Caco-2 (cell line): ENCODE data around the gene SEPTIN3. TPM values are rescaled to one million over a fixed set of nuclear protein-coding genes. Genes with fewer than 3 reads are reported as not detected.

Experiments
- BruUV-seq: library from RNA; stranded (reverse); fragments of 400-500 nt; replicated peaks from 2 replicates; lab custom pipeline; 2021; lab: Mats Ljungman, UMichigan
- CTCF ChIA-PET: fragments of 300-600 bp; sonication (Branson Sonifier 250); formaldehyde crosslinking; loops from one replicate; lab custom pipeline; 2022; ENCODE audit warnings: antibody characterized with exemption; lab: Charles Lee
- POLR2A ChIA-PET: fragments of 300-600 bp; sonication (Branson Sonifier 250); formaldehyde crosslinking; loops from one replicate; lab custom pipeline; 2022; ENCODE audit warnings: antibody characterized with exemption; lab: Charles Lee
- DNase-seq, 2 experiments: peaks; one replicate each; pipeline versions ENCODE4 v3.0.0 to v3.0.0-alpha.2; 2020 to 2022
- H3K27me3 ChIP-seq: replicated peaks from 2 replicates; pipeline ENCODE4 v1.6.0; 2011; ENCODE audit warnings: low read length; ENCODE audit not compliant: control insufficient read depth, insufficient read depth
- H3K36me3 ChIP-seq: 2 replicates; pipeline ENCODE4 v1.5.1; 2011; ENCODE audit warnings: low read length; ENCODE audit not compliant: control insufficient read depth, insufficient read depth
- H3K4me1 ChIP-seq: fragments of 250-450 bp; sonication (Bioruptor Pico); 2 replicates; pipeline ENCODE4 v1.5.1; 2020; ENCODE audit warnings: mild to moderate bottlenecking
- H3K4me3 ChIP-seq: 2 replicates; pipeline ENCODE4 v1.5.1; 2011; ENCODE audit warnings: low read depth, mild to moderate bottlenecking, control low read depth, low read length
- H3K9me3 ChIP-seq: fragments of 250-450 bp; sonication (Bioruptor Pico); 2 replicates; pipeline ENCODE4 v1.5.1; 2020; ENCODE audit warnings: mild to moderate bottlenecking, moderate library complexity
- H3K27ac Mint-ChIP-seq: one replicate; pipeline ENCODE4 v1.8.0; 2022; ENCODE audit warnings: mixed read lengths; ENCODE audit not compliant: unreplicated experiment
- H3K27me3 Mint-ChIP-seq: one replicate; pipeline ENCODE4 v1.8.0; 2022; ENCODE audit warnings: mixed read lengths; ENCODE audit not compliant: insufficient read depth, unreplicated experiment
- H3K36me3 Mint-ChIP-seq: one replicate; pipeline ENCODE4 v1.8.0; 2022; ENCODE audit warnings: mild to moderate bottlenecking, mixed read lengths; ENCODE audit not compliant: insufficient read depth, unreplicated experiment
- H3K4me1 Mint-ChIP-seq: one replicate; pipeline ENCODE4 v1.8.0; 2022; ENCODE audit warnings: low read depth, mixed read lengths; ENCODE audit not compliant: unreplicated experiment
- H3K4me3 Mint-ChIP-seq: one replicate; pipeline ENCODE4 v1.8.0; 2022; ENCODE audit warnings: mild to moderate bottlenecking, moderate library complexity, mixed read lengths; ENCODE audit not compliant: unreplicated experiment
- H3K9me3 Mint-ChIP-seq: one replicate; pipeline ENCODE4 v1.8.0; 2022; ENCODE audit warnings: mixed read lengths; ENCODE audit not compliant: unreplicated experiment
- intact Hi-C: fragments of 100-400 bp; cut with micrococcal nuclease; formaldehyde crosslinking; loops from one replicate; pipeline ENCODE4 v1.10.0; 2022; ENCODE audit not compliant: unreplicated experiment
- total RNA-seq: library from RNA; stranded (reverse); gene quantifications from 2 replicates; pipeline ENCODE4 v1.2.3, GENCODE V29; 2022
- TF ChIP-seq, protein P1 (sequence below), 2 experiments: fragments of 200-600 bp in 1 of 2; IDR thresholded peaks; 1 replicate in 1 of 2; 2 replicates in 1 of 2; pipeline versions ENCODE4 v1.5.1 to v1.8.0; 2011 to 2022; ENCODE audit warnings: antibody characterized with exemption in 1 of 2, control low read depth in 1 of 2, inconsistent platforms in 1 of 2, low read depth in 1 of 2, low read length in 1 of 2, mild to moderate bottlenecking in 1 of 2, moderate library complexity in 1 of 2; ENCODE audit not compliant: insufficient read depth in 1 of 2, severe bottlenecking in 1 of 2, unreplicated experiment in 1 of 2

The SEPTIN3 gene
- total RNA-seq, 1 experiment from 2014 or later, result 2.2 TPM

GRCh38 chr22:41974691-41975290, 5.5 kb downstream of the SEPTIN3 start:
- no peak overlapping the region for H3K4me3 ChIP-seq
- Mint-ChIP-seq H3K4me1 (no peaks in the 10 kb centered on the region), H3K27ac (no peak overlapping the region), H3K9me3 (no peaks in the 10 kb centered on the region), H3K4me3 (no peak overlapping the region), H3K36me3 (no peaks in the 10 kb centered on the region), H3K27me3 (peaks cover 21% of the 10 kb centered on the region)
- CTCF ChIA-PET, result no interaction called here
- H3K27me3 ChIP-seq, result no peaks in the 10 kb centered on the region; the same call in none of the 2 replicates
- no peaks in the 10 kb centered on the region for H3K36me3 ChIP-seq
- TF ChIP-seq, protein P1, sequence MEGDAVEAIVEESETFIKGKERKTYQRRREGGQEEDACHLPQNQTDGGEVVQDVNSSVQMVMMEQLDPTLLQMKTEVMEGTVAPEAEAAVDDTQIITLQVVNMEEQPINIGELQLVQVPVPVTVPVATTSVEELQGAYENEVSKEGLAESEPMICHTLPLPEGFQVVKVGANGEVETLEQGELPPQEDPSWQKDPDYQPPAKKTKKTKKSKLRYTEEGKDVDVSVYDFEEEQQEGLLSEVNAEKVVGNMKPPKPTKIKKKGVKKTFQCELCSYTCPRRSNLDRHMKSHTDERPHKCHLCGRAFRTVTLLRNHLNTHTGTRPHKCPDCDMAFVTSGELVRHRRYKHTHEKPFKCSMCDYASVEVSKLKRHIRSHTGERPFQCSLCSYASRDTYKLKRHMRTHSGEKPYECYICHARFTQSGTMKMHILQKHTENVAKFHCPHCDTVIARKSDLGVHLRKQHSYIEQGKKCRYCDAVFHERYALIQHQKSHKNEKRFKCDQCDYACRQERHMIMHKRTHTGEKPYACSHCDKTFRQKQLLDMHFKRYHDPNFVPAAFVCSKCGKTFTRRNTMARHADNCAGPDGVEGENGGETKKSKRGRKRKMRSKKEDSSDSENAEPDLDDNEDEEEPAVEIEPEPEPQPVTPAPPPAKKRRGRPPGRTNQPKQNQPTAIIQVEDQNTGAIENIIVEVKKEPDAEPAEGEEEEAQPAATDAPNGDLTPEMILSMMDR (IDR thresholded peaks at IDR 0.05; ENCODE audit: insufficient read depth in 1 of 2, low read depth in 1 of 2, low read length in 1 of 2, severe bottlenecking in 1 of 2, unreplicated experiment in 1 of 2), result no peak
- no peaks in the 10 kb centered on the region for H3K9me3 ChIP-seq
- POLR2A ChIA-PET, result no interaction called here
- no peak for DNase-seq
- H3K4me1 ChIP-seq, result no peaks in the 10 kb centered on the region
- intact Hi-C loops, result no loop called here
- BruUV-seq, result no TSS peak

DNA sequence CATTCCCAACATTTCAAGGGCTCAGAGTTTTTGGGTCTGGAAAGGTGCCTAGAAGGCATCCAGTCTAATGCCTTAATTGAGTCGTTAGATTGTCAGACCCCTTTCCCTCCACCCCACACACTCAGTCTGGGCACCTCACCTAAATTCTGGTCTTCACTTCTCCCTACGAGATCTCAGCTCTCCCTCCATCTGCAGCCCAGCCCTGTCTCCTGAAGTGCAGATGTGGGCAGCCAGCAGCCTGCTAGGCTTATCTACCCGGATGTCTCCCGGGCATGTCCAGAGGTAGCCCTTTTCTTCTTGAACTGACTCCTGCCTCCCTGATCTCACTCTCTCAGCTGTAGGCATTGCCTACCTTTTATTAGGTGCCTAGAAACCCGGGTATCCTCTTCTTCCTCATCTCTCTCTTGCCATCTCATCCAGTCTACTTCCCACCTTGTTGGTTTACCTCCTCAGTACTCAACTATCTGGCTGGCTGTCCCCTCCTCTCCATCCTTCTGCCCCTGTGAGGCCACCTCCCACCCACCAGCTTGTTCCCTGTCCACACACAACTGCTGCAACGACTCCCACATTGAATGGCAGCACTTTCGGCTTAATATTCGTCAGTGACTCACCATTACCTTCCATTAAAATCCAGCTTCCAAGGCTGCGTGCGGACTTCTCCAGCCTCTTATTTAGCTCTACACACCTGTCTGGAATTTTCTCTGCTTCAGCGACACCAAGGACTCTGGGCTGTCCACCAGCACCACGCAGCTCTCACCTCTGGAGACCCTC, 6.2 kb downstream of the SEPTIN3 start:
- Histone ChIP-seq H3K4me3 (no peak overlapping the region), H3K4me1 (no peaks in the 10 kb centered on the region), H3K27me3 (no peaks in the 10 kb centered on the region; the same call in none of the 2 replicates), H3K9me3 (no peaks in the 10 kb centered on the region), H3K36me3 (no peaks in the 10 kb centered on the region)
- TF ChIP-seq, protein P1 (IDR thresholded peaks at IDR 0.05; ENCODE audit: insufficient read depth in 1 of 2, low read depth in 1 of 2, low read length in 1 of 2, severe bottlenecking in 1 of 2, unreplicated experiment in 1 of 2), result no peak
- Mint-ChIP-seq H3K27me3 (peaks cover 21% of the 10 kb centered on the region), H3K27ac (no peak overlapping the region), H3K9me3 (no peaks in the 10 kb centered on the region), H3K4me1 (no peaks in the 10 kb centered on the region), H3K4me3 (peak overlapping the region; percentile 11), H3K36me3 (no peaks in the 10 kb centered on the region)
- POLR2A ChIA-PET, result no interaction called here
- BruUV-seq, result no TSS peak
- CTCF ChIA-PET, result no interaction called here
- intact Hi-C loops, result no loop called here
- no peak for DNase-seq

DNA sequence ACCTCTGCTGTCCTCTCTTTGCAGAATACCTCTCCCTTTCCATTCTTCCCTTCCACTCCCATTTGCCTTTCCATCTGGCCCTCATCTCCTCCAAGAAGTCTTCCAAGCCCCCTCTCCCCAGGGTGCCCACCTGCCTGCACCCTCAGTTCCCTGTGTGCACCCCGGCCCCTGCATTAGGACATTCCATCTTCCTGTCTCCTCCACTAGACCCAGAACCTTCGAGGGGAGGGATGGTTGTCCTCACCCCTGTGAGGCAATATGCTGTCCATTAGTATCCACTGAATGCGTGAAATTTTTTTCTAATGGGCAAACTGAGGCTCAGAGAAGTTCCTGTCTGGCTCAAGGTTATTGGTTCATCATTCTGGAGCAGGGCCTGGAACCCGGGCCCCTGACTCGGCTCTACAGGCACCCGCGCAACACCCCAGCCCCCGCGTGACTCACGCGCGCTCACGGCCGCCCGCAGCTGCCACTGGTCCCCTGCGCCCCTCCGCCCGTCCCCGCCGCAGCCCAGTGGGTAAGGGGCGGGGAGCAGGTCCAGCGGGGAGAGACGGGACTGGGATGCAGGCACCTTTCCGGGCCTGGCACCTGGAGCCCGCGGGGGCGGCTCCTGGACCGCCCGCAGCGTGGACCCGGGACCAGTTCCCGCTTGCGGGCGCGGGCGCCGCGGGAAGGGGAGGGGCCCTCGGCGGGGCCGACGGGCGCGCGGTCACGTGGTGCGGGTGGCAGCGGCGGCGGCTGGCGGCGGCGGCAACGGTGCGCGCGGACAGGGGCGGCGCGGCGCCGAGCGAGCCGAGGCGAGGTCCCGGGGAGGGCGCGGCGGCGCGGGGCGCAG, 7.0 kb downstream of the SEPTIN3 start:
- Histone ChIP-seq H3K27me3 (no peaks in the 10 kb centered on the region; the same call in none of the 2 replicates), H3K4me1 (no peaks in the 10 kb centered on the region), H3K36me3 (no peaks in the 10 kb centered on the region), H3K9me3 (no peaks in the 10 kb centered on the region), H3K4me3 (peak overlapping the region; percentile 56)
- TF ChIP-seq, protein P1 (IDR thresholded peaks at IDR 0.05; ENCODE audit: insufficient read depth in 1 of 2, low read depth in 1 of 2, low read length in 1 of 2, severe bottlenecking in 1 of 2, unreplicated experiment in 1 of 2), result no peak
- H3K9me3 Mint-ChIP-seq, result no peaks in the 10 kb centered on the region
- CTCF ChIA-PET, result no interaction called here
- no peaks in the 10 kb centered on the region for H3K4me1 Mint-ChIP-seq
- intact Hi-C loops, result no loop called here
- DNase-seq, result peak in 1 of 2 experiments; percentile 63
- H3K36me3 Mint-ChIP-seq, result no peaks in the 10 kb centered on the region
- H3K27ac Mint-ChIP-seq, result no peak overlapping the region
- POLR2A ChIA-PET, result no interaction called here
- peaks cover 21% of the 10 kb centered on the region for H3K27me3 Mint-ChIP-seq
- BruUV-seq, result no TSS peak
- peak overlapping the region; percentile 11 for H3K4me3 Mint-ChIP-seq
